Measurements from ENCODE around the gene ABR. TPM values are rescaled to one million over a fixed set of nuclear protein-coding genes. Genes with fewer than 3 reads are reported as not detected.

ABR gene
- total and polyA plus RNA-seq, 2 of the 13 experiments (the other 11 are each of a cell fraction or from before 2014, with no cell fraction given) = 12.4 to 40.4 TPM

DNA sequence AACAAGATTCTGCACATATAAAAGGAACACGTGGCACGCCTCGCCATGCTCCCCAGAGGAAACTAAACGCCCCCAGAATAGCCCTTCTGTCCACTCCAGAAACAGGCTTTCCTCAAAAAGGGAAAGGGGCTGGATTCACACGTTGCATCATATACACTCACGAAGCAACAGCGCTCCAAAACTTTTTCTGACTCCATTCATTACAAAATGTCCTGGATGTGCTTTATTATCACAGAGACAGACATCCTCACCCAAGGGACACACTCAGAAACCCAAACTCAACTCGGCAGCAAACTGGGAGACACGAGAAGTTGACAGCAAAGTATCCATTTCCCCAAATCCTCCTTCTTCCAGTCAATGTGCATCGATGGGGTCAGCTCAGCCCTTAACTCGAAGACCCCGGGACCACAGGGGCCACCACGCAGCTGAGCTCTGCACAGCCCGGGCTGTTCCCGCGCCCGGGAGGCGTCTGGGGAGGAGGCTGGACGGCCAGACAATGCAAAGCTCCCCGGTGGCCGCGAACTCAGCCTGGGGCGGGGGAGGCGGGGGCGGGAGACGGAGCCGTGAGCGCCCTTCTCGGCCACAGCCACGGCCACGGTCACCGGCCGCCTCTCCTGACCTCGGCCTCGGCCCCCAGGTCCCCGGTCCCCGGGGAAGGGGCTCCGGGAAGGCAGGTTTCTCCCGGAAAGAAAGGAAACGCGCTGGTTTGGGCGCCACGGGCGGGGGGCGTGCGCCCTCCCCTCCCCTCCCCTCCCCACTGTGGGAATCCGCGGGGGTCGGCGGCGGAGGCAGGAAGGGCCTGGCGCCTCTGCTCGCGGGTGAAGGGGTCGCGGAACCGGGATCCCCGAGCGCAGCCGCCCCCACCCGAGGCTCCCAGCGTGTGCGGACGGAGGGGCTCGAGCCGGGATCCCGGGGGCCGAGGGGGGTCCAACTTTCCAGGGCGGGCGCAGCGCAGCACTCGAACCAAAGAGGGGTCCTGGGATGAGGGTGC, 201.4 kb downstream of the ABR start (continued):
- TF ChIP-seq ZNF616 (CRISPR knock-in tag; IDR thresholded peaks at IDR 0.05; ENCODE audit: low read depth) (no peak), HINFP (CRISPR knock-in tag; IDR thresholded peaks at IDR 0.05; ENCODE audit: low read depth) (no peak), PAF1 (CRISPR knock-in tag; IDR thresholded peaks at IDR 0.05) (no peak), ZKSCAN1 (IDR thresholded peaks at IDR 0.05; ENCODE audit: low read length) (no peak), CEBPB (IDR thresholded peaks at IDR 0.05; ENCODE audit: borderline replicate concordance, low read depth, low read length) (peak; percentile 41; the same call in 1 of the 2 replicates), ZBTB25 (CRISPR knock-in tag; IDR thresholded peaks at IDR 0.05) (peak; percentile 39; the same call in 1 of the 2 replicates), ZNF775 (CRISPR knock-in tag; IDR thresholded peaks at IDR 0.05; ENCODE audit: borderline replicate concordance) (no peak), SNAI1 (CRISPR knock-in tag; IDR thresholded peaks at IDR 0.05; ENCODE audit: borderline replicate concordance) (no peak), ZNF614 (CRISPR knock-in tag; IDR thresholded peaks at IDR 0.05; ENCODE audit: borderline replicate concordance) (no peak), ZNF572 (CRISPR knock-in tag; IDR thresholded peaks at IDR 0.05) (no peak), TAF1 (CRISPR knock-in tag; IDR thresholded peaks at IDR 0.05) (no peak; the same call in 1 of the 2 replicates), AGO2 (optimal IDR thresholded peaks at IDR 0.05; ENCODE audit: low read depth, low read length) (peak; percentile 52), MYC (CRISPR knock-in tag; IDR thresholded peaks at IDR 0.05; ENCODE audit: borderline replicate concordance) (peak; percentile 12; the same call in 1 of the 2 replicates), RFX1 (IDR thresholded peaks at IDR 0.05) (no peak)
- TF ChIP-seq, protein P1, sequence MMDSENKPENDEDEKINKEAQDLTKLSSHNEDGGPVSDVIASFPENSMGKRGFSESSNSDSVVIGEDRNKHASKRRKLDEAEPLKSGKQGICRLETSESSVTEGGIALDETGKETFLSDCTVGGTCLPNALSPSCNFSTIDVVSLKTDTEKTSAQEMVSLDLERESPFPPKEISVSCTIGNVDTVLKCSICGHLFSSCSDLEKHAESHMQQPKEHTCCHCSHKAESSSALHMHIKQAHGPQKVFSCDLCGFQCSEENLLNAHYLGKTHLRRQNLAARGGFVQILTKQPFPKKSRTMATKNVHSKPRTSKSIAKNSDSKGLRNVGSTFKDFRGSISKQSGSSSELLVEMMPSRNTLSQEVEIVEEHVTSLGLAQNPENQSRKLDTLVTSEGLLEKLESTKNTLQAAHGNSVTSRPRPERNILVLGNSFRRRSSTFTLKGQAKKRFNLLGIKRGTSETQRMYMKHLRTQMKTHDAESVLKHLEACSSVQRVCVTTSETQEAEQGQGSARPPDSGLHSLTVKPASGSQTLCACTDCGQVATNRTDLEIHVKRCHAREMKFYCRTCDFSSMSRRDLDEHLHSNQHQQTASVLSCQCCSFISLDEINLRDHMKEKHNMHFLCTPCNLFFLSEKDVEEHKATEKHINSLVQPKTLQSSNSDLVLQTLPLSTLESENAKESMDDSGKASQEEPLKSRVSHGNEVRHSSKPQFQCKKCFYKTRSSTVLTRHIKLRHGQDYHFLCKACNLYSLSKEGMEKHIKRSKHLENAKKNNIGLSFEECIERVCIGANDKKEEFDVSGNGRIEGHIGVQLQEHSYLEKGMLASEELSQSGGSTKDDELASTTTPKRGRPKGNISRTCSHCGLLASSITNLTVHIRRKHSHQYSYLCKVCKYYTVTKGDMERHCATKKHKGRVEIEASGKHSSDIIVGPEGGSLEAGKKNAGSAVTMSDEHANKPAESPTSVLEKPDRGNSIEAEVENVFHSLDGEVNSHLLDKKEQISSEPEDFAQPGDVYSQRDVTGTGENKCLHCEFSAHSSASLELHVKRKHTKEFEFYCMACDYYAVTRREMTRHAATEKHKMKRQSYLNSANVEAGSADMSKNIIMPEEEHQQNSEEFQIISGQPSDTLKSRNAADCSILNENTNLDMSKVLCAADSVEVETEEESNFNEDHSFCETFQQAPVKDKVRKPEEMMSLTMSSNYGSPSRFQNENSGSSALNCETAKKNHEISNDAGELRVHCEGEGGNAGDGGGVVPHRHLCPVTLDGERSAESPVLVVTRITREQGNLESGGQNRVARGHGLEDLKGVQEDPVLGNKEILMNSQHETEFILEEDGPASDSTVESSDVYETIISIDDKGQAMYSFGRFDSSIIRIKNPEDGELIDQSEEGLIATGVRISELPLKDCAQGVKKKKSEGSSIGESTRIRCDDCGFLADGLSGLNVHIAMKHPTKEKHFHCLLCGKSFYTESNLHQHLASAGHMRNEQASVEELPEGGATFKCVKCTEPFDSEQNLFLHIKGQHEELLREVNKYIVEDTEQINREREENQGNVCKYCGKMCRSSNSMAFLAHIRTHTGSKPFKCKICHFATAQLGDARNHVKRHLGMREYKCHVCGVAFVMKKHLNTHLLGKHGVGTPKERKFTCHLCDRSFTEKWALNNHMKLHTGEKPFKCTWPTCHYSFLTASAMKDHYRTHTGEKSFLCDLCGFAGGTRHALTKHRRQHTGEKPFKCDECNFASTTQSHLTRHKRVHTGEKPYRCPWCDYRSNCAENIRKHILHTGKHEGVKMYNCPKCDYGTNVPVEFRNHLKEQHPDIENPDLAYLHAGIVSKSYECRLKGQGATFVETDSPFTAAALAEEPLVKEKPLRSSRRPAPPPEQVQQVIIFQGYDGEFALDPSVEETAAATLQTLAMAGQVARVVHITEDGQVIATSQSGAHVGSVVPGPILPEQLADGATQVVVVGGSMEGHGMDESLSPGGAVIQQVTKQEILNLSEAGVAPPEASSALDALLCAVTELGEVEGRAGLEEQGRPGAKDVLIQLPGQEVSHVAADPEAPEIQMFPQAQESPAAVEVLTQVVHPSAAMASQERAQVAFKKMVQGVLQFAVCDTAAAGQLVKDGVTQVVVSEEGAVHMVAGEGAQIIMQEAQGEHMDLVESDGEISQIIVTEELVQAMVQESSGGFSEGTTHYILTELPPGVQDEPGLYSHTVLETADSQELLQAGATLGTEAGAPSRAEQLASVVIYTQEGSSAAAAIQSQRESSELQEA (CRISPR knock-in tag; IDR thresholded peaks at IDR 0.05; ENCODE audit: not compliant biosample characterization) = peak; percentile 32
- TF ChIP-seq, protein P2, sequence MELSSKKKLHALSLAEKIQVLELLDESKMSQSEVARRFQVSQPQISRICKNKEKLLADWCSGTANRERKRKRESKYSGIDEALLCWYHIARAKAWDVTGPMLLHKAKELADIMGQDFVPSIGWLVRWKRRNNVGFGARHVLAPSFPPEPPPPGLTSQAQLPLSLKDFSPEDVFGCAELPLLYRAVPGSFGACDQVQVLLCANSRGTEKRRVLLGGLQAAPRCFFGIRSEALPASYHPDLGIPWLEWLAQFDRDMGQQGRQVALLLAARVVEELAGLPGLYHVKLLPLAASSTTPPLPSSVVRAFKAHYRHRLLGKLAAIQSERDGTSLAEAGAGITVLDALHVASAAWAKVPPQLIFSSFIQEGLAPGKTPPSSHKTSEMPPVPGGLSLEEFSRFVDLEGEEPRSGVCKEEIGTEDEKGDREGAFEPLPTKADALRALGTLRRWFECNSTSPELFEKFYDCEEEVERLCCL (CRISPR knock-in tag; IDR thresholded peaks at IDR 0.05; ENCODE audit: borderline replicate concordance) = no peak
